ENCODE data around the gene SLC9A4.

- TF ChIP-seq CTCF (IDR thresholded peaks at IDR 0.05; ENCODE audit: low read depth, low read length, poor library complexity, severe bottlenecking) (no peak), EZH2phosphoT487 (IDR thresholded peaks at IDR 0.05; ENCODE audit: borderline replicate concordance, low read length) (no peak)
Measured at GRCh38 chr2:102487761-102488462, 14.9 kb downstream of the SLC9A4 start.
